Measurements from ENCODE around the gene OR5A2.

OR5A2 gene, protein sequence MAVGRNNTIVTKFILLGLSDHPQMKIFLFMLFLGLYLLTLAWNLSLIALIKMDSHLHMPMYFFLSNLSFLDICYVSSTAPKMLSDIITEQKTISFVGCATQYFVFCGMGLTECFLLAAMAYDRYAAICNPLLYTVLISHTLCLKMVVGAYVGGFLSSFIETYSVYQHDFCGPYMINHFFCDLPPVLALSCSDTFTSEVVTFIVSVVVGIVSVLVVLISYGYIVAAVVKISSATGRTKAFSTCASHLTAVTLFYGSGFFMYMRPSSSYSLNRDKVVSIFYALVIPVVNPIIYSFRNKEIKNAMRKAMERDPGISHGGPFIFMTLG

GRCh38 chr11:59426361-59427067 is at the start of gene OR5A2:
Gene OR5A2, minus strand, starts transcription at chr11:59426413. Its CDS starts 3,460 bp downstream, at chr11:59422953.
- TF ChIP-seq, protein P1, sequence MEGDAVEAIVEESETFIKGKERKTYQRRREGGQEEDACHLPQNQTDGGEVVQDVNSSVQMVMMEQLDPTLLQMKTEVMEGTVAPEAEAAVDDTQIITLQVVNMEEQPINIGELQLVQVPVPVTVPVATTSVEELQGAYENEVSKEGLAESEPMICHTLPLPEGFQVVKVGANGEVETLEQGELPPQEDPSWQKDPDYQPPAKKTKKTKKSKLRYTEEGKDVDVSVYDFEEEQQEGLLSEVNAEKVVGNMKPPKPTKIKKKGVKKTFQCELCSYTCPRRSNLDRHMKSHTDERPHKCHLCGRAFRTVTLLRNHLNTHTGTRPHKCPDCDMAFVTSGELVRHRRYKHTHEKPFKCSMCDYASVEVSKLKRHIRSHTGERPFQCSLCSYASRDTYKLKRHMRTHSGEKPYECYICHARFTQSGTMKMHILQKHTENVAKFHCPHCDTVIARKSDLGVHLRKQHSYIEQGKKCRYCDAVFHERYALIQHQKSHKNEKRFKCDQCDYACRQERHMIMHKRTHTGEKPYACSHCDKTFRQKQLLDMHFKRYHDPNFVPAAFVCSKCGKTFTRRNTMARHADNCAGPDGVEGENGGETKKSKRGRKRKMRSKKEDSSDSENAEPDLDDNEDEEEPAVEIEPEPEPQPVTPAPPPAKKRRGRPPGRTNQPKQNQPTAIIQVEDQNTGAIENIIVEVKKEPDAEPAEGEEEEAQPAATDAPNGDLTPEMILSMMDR (IDR thresholded peaks at IDR 0.05; ENCODE audit: poor library complexity, severe bottlenecking): no peak

GRCh38 chr11:59475176-59475575 is 49.0 kb upstream of the OR5A2 start:
- DNase-seq (ENCODE audit: low spot score) (no peak), ATAC-seq (ENCODE audit: low read depth) (no peak)
- no peak overlapping the region for H3K27ac ChIP-seq (ENCODE audit: poor library complexity, severe bottlenecking)
- H3K9me3 ChIP-seq (ENCODE audit: severe bottlenecking): no peaks in the 10 kb centered on the region
- no peaks in the 10 kb centered on the region for H3K27me3 ChIP-seq (ENCODE audit: insufficient read depth, poor library complexity, severe bottlenecking)
- H3K4me3 ChIP-seq (ENCODE audit: severe bottlenecking): no peak overlapping the region
- H3K4me1 ChIP-seq (ENCODE audit: insufficient read depth, poor library complexity, severe bottlenecking): no peaks in the 10 kb centered on the region
- H3K36me3 ChIP-seq (ENCODE audit: low read depth): no peaks in the 10 kb centered on the region
- TF ChIP-seq, protein P1 (IDR thresholded peaks at IDR 0.05; ENCODE audit: poor library complexity, severe bottlenecking): no peak

More at GRCh38 chr11:59426361-59427067, at the start of gene OR5A2:
- no peaks in the 10 kb centered on the region for H3K4me1 ChIP-seq (ENCODE audit: insufficient read depth, poor library complexity, severe bottlenecking)
- no peaks in the 10 kb centered on the region for H3K36me3 ChIP-seq (ENCODE audit: low read depth)
- DNase-seq (ENCODE audit: low spot score) (no peak), ATAC-seq (ENCODE audit: low read depth) (no peak)
- no peaks in the 10 kb centered on the region for H3K9me3 ChIP-seq (ENCODE audit: severe bottlenecking)
- H3K27ac ChIP-seq (ENCODE audit: poor library complexity, severe bottlenecking): no peak within 1 kb of the TSS
- H3K27me3 ChIP-seq (ENCODE audit: insufficient read depth, poor library complexity, severe bottlenecking): no peaks in the 10 kb centered on the region
- H3K4me3 ChIP-seq (ENCODE audit: severe bottlenecking): no peak within 1 kb of the TSS

DNA sequence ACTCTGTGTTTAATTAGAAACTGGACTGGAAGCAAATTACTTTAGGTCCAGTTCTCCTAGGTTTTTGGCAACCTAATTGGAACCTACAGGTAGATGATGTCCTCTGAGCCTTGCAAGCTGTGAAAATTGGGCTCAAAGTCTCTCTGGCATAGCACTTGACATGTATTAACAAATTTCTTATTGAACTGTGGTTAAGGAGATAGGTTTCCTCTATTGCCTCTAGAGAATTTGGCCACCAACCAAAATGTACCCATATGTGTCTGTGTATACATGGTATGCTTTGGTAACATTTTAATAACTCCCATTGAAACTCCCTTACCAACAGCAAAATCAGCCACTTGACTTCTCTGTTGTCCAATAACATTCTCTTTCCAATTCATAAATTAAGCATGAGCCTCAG is 46.8 kb upstream of the OR5A2 start, which contains the start of gene OR4D10:
TSS of gene OR4D10 (plus strand) at position 301 of the 400 bp plus-strand sequence. CDS start 4,115 bp downstream, outside the sequence.
- TF ChIP-seq, protein P1 (IDR thresholded peaks at IDR 0.05; ENCODE audit: poor library complexity, severe bottlenecking): no peak
- DNase-seq (ENCODE audit: low spot score): no peak
- ATAC-seq (ENCODE audit: low read depth): no peak
- no peak within 1 kb of the TSS for H3K27ac ChIP-seq (ENCODE audit: poor library complexity, severe bottlenecking)
- H3K27me3 ChIP-seq (ENCODE audit: insufficient read depth, poor library complexity, severe bottlenecking): no peaks in the 10 kb centered on the region
- no peaks in the 10 kb centered on the region for H3K9me3 ChIP-seq (ENCODE audit: severe bottlenecking)
- no peak within 1 kb of the TSS for H3K4me3 ChIP-seq (ENCODE audit: severe bottlenecking)
- no peaks in the 10 kb centered on the region for H3K36me3 ChIP-seq (ENCODE audit: low read depth)
- no peaks in the 10 kb centered on the region for H3K4me1 ChIP-seq (ENCODE audit: insufficient read depth, poor library complexity, severe bottlenecking)

GRCh38 chr11:59463190-59463641 is 37.0 kb upstream of the OR5A2 start:
- no peaks in the 10 kb centered on the region for H3K27me3 ChIP-seq (ENCODE audit: insufficient read depth, poor library complexity, severe bottlenecking)
- H3K27ac ChIP-seq (ENCODE audit: poor library complexity, severe bottlenecking): no peak overlapping the region
- ATAC-seq (ENCODE audit: low read depth): no peak
- H3K4me3 ChIP-seq (ENCODE audit: severe bottlenecking): no peak overlapping the region
- no peaks in the 10 kb centered on the region for H3K4me1 ChIP-seq (ENCODE audit: insufficient read depth, poor library complexity, severe bottlenecking)
- H3K36me3 ChIP-seq (ENCODE audit: low read depth): no peaks in the 10 kb centered on the region
- no peak for DNase-seq (ENCODE audit: low spot score)
- no peaks in the 10 kb centered on the region for H3K9me3 ChIP-seq (ENCODE audit: severe bottlenecking)
- TF ChIP-seq, protein P1 (IDR thresholded peaks at IDR 0.05; ENCODE audit: poor library complexity, severe bottlenecking): no peak
